HG03521 (cell line): ENCODE data around the gene SLC4A2.

Source experiments
- ATAC-seq: cut with Tn5 transposase; IDR thresholded peaks from one replicate; pipeline ENCODE4 v1.9.1; 2021; ENCODE audit warnings: mild to moderate bottlenecking, moderate library complexity; ENCODE audit not compliant: unreplicated experiment

The SLC4A2 gene

DNA sequence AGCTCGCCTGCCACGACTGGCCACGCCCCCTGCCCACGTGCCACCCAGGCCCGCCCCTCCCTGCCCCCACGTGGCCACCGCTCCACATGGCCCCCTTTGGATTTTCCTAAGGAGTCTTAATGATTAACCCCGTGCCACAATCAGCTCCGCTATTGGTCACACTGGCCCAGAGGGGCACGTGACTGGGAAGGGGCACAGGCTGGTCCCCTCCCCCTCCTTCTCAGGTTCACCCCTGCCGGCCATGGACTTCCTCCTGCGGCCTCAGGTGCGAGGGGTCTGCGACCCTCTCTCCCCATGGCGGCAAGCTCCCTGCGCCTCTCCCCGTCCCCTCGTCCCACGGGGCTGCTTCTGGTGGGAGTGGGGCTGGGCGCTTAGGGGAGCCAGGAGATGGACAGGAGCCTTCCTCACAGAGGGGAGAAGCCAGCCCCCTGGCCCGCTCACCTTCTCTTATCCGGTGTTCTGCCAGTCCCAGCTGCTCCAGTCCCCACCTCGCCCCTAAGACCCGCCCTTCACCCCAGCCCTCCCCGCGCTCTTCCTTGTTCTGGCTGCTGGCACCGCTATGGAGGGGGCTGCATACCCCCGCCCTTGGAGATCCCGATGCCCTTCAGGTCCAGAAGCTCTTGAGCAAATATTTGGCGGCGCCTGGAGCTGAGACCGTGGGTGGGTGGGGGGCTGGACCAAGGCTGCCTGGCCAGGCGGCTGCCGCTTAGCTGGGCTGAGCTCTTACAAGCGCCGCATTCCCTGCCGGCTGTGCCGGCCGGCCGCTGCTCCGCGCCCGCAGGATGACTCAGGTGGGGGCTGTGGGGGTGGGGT is 3.2 kb downstream of the SLC4A2 start:
- no peak for ATAC-seq

DNA sequence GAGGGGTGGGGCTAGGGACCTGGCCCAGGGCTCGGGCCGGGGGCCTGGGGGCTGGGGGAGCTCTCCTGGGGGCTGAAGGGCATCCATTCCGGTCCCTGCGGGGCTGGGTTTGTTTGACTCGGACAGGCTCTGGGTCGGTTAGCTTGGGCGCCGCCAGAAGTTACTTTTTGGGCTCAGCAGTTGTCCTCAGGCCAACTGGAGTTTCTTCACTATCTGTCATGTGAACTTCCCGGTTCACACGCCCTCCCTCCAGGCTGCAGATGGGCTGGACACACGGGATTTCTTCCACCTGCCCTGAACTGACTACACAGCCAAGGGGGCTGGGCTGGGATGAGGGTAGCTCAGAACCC is 3.8 kb downstream of the SLC4A2 start:
- no peak for ATAC-seq

DNA sequence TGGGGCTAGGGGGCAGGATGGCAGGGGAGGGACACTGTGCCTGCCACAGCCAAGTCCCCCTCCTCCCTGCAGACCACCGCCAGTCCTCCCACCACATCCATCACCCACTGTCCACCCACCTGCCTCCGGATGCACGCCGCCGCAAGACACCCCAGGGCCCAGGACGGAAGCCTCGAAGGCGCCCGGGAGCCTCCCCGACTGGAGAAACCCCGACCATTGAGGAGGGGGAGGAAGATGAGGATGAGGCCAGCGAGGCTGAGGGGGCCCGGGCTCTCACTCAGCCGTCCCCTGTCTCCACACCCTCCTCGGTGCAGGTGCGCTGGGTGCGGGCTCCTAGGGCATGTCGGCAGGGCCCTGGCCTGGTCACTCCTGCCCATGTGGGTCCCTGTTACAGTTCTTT is 5.1 kb downstream of the SLC4A2 start:
- ATAC-seq = no peak

DNA sequence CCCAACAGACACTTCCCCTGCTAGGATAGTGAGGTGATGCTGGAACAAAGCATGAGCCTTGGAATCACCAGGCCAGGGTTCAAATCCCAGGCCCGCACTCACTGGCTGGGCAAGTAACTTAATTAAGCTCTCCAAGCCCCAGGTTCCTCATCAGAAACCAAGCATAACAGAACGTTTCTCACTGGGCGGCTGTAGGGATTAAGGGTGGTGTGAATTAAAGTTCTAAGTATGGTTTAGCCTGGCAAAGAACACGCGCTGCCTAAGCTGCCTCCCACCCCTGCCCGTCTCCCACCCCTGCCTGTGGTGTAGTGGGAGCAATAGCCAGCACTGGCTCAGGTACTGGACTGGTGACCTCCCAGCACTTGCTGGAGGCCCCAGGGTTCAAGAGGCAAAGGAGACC is 5.6 kb downstream of the SLC4A2 start:
- ATAC-seq = no peak

DNA sequence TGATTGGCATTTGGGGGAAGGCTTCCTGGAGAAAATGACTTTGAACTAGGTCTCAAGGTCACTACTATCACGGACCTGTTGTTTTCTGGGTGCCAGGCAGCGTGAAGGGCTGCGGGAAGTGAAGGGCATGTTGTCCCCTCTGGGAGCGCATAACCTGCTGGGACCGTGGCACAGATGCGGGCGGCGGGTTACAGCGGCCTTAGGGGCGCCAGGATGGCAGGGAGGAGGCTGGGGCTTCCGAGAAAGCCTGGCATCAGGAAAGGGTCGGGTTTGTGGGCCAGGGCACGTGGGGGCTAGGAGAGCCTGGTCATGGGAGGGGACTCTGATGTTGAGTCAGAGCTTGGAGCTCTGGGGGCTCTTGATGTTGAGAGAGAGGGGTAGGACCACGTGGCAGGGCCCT is 6.1 kb downstream of the SLC4A2 start:
- ATAC-seq = no peak

DNA sequence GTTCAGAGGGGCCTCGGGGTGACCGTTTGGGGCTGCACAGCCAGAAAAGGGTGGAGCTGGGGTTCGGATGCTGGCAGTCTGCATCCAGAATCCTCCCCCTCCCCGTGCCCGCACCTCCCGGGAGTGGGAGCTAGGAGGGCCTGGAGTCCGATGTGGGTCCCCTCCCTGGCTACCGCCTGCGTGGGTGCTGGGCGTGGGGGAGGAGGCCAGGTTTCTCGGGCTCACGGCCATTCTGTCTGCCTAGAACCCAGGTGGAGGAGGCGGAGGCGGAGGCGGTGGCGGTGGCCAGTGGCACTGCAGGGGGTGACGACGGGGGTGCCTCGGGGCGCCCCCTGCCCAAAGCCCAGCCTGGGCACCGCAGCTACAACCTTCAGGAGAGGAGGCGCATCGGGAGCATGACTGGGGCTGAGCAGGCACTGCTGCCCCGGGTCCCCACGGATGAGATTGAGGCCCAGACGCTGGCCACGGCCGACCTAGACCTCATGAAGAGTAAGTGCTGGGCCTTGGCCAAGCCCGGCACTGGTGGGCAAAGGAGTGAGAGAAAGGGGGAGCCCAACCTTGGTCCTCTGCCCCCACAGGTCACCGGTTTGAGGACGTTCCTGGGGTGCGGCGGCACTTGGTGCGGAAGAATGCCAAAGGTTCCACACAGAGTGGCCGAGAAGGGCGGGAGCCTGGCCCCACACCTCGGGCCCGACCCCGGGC is 7.0 kb downstream of the SLC4A2 start:
- ATAC-seq = no peak

DNA sequence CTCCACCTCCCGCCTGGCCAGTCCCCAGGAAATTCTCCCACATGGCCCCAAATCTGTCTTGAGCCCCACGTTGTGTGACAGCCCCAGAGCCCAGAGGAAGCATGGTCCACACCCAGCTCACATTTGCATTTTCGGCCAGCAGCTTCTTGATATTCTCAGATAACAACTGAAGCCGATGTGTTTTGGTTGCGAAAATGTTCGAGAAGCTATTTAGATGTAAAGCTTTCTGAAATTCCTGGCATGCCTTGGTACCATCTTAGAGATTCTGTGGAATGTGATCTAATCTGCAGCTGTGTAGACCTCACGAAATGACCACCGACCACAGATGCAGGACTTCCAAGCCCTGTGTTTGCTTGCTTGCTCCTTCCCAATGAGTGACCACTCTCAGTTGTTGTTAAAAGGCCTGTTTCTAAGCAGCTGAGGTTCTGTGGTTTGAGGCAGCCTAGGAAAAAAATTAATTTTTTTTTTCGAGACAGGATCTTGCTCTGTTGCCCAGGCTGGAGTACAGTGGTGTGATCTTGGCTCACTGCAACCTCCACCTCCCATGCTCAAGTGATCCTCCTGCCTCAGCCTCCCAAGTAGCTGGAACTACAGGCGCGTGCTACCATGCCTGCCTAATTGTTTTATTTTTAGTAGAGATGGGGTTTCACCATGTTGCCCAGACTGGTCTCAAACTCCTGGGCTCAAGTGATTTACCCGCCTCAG is 8.8 kb downstream of the SLC4A2 start:
- ATAC-seq = no peak

DNA sequence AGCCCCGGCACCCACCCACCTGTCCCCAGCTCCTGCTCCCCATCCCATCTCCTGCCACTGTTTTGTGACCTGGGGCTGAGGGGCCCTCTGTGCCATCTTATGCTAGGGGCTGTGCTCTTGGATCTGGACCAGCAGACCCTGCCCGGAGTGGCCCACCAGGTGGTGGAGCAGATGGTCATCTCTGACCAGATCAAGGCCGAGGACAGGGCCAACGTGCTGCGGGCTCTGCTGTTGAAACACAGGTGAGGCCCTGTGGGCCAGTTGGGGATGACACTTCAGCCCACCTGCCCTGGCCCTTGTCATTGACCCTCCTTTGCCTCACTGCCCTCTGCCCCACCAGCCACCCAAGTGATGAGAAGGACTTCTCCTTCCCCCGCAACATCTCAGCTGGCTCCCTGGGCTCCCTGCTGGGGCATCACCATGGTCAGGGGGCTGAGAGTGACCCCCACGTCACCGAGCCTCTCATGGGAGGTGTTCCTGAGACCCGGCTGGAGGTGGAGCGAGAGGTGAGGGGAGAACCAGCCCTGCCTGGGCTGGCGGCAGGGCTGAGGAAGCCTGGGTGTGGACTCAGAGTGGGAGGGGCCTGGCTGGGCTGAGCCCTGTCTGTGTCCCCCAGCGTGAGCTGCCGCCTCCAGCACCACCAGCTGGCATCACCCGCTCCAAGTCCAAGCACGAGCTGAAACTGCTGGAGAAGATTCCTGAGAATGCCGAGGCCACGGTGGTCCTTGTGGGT is 10.6 kb downstream of the SLC4A2 start:
- no peak for ATAC-seq

DNA sequence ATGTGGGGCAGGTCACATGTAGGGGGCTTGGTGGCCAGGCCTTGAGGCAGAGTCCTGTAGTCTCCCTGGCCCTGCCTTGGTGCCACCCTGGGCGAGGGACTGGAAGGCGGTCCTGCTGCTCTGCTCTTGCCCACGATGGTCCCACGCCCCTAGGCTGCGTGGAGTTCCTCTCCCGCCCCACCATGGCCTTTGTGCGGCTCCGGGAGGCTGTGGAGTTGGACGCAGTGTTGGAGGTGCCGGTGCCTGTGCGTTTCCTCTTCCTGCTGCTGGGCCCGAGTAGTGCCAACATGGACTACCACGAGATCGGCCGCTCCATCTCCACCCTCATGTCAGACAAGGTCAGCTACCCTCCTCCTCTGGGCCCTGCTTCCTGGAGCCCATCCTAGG is 11.2 kb downstream of the SLC4A2 start:
- ATAC-seq = no peak

DNA sequence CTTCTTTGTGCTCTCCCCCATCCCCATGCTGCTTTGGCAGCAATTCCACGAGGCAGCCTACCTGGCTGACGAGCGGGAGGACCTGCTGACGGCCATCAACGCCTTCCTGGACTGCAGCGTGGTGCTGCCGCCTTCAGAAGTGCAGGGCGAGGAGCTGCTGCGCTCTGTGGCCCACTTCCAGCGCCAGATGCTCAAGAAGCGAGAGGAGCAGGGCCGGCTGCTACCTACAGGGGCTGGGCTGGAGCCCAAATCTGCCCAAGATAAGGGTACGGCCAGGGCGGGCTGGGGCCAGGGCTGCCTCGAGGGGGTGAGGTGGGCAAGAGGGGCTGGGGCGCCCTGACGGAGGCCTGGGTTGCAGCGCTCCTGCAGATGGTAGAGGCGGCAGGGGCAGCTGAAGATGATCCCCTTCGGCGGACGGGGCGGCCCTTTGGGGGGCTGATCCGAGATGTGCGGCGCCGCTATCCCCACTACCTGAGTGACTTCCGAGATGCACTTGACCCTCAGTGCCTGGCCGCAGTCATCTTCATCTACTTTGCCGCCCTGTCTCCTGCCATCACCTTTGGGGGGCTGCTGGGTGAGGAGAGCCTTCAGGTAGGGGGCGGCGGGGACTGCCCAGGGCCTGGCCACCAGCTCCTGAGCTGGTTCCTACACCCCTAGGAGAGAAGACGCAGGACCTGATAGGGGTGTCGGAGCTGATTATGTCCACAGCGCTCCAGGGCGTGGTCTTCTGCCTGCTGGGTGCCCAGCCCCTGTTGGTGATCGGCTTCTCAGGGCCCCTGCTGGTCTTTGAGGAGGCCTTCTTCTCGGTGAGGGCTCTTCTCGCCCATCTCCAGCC is 11.9 kb downstream of the SLC4A2 start:
- no peak for ATAC-seq

DNA sequence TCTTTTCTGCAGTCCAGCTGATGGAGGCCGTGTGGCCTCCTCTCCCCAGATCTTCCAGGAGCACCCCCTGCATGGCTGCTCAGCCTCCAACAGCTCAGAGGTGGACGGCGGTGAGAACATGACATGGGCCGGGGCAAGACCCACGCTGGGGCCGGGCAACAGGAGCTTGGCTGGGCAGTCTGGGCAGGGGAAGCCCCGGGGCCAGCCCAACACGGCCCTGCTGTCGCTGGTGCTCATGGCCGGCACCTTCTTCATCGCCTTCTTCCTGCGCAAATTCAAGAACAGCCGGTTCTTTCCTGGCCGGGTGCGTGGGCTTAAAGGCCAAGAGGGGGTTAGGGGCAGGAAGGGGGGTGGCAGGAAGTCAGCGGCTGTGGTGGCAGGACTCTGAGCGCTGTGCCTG is 14.6 kb downstream of the SLC4A2 start:
- no peak for ATAC-seq

DNA sequence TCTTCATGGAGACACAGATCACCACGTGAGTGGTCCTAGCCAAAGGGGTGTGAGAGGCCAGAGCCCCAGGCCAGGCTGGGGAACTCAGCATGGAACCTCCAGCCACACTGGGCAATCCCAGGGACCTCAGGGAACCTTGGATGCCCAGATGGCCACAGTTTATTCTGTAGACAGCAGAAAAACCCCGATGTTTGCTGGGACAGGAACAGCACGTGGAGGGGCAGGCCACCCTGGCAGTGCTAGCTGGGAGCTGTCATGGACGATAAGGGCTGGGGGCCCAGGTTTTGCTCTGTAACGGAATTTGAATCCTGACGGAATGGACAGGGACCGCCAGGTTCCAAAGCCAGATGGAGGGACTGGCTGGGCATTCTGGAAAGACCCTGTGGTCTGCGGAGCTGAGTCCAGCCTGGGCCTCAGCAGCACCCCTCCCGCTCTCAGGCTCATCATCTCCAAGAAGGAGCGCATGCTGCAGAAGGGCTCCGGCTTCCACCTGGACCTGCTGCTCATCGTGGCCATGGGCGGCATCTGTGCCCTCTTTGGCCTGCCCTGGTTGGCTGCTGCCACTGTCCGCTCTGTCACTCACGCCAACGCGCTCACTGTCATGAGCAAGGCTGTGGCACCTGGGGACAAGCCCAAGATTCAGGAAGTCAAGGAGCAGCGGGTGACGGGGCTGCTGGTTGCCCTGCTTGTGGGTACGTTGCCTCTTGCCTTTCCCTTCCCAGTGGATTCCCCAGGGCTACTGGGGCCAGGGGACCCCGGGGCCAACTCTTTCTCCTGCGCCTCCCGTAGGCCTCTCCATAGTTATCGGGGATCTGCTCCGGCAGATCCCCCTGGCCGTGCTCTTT is 15.7 kb downstream of the SLC4A2 start:
- no peak for ATAC-seq

DNA sequence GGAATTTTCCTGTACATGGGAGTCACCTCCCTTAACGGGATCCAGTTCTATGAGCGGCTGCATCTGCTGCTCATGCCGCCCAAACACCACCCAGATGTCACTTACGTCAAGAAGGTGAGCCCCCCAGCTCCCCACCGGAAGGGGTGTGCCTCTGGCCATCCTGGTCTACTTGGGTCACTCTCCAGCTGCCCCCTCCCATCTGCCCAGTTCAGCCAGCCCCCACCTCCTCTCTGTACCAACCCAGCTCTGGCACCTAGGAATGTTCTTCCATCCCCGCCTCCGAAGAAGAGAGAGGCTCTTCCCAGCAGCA is 16.2 kb downstream of the SLC4A2 start:
- no peak for ATAC-seq

DNA sequence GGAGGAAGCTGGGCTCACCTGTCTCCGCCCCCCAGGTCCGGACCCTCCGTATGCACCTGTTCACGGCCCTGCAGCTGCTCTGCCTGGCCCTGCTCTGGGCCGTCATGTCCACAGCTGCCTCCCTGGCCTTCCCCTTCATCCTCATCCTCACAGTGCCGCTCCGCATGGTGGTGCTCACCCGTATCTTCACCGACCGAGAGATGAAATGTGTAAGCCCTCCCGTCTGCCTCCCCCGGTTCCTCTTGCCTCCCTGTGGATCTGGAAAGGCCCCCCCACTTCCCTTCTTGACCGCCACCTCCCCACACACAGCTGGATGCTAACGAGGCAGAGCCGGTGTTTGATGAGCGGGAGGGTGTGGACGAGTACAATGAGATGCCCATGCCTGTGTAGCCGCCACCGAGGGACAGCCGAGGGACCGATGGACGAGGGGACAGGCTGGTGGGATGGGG is 16.6 kb downstream of the SLC4A2 start:
- no peak for ATAC-seq

DNA sequence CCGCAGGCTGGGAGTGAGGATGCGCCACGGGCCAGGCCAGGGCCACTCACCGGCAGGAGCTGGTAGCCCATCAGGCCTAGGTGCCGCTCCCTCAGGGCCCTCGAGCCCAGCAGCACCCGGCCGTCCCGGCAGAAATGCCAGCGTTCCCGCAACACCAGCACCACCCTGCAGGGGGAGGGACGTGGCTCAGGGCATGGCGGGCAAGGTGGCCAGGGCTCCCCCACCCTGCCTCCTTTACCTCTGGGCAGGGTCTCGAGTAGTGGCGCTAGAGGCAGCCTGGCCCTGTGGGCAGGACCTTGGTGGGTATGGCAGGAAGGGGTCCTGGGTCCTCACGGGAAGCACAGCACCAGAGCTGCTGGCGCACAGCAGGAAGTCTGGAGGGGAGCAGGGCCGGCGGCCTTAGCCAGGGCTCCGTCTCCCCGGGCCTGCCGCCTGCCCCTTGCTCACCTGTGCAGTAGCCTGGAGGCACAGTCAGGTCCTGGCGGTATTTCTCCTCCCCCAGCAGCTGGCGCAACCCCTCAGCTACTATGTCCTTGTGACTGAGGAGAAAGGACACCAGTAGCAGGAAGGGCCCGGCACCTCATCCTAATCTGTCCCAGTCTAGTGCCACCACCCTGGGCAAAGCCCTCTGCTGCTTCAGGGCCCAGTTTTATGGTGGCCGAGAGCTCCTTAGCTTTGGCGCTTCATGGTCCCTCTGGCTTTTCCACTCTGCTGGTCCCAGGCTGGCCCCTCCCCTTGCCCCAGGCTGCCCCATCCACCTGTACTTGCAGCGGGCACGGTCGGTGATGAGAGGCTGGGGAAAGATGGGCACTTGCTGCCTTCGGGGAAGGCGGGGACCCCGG is 17.7 kb downstream of the SLC4A2 start:
- no peak for ATAC-seq

DNA sequence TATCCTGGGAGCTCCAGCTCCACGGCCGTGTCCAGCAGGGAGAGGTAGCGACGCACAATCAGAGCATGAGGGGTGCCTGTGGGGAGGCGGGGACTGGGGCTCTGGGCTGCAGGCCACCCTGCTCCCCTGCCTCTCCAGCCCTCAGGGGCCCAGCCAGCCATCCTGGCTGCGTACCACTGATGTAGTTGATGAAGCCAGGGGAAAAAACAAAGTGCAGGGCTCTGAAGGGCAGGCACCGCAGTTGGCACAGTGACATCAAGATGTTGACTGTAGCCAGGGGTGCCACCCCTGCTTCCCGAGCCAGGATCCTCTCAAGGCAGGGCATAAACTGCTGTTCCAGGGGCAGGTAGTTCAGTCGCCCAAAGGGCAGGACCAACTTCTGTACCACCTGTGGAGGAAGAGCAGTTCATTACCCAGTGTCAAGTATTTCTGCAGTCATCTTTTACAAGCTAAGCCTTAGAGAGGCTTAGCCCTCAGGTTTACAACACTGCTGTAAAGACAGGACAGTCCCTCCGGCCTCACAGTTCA is 18.4 kb downstream of the SLC4A2 start:
- no peak for ATAC-seq

DNA sequence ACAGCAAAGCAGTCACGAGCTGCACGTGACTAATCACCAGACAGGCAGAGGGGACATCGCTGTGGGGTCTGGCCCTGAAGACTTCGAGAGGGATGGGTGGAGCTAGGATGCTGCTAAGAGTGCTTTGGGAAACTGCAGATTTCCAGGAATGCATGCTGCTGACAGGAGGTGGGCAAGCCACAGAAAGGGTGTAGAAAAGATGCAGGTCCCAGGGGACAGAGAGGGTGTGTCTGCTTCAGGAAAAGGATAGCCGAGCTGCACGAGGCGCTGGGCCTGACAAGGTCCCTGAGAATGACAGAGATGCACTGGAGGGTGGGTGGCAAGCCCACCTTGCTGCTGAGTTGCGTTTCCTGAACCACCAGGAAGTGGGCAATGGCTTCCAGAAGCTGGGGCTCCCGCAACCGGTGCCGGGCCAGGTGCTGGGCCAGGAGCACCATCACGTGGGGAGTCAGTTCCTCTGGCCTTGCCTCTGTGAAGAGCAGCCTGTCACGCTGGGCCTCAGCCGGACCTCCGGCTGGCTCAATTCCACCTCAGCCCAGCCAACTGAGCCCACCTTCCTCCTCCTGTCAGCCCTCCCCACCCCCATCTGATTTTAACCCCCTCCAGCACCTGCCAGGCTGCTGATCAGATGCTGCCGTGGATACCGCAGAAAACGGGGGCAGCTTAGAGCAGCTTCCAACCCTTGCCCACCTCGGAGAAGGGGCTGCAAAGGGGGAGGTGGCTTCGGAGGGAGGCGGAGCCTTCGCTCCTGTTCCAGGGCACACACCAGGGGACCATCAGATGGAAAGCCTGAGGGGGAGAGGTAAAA is 19.0 kb downstream of the SLC4A2 start:
- no peak for ATAC-seq
